K562 (cell line): ENCODE data around the gene ENTPD6. TPM values are rescaled to one million over a fixed set of nuclear protein-coding genes. Genes with fewer than 3 reads are reported as not detected.

ENCODE experiments used
- ATAC-seq: fragments of 200-7000 bp; cut with Tn5 transposase; 3 replicates; pipeline ENCODE4 v1.9.1; 2020; ENCODE audit warnings: moderate library complexity
- BruUV-seq: library from RNA; stranded (reverse); fragments of 400-500 nt; replicated peaks from 2 replicates; lab custom pipeline; 2021; lab: Mats Ljungman, UMichigan
- CTCF ChIA-PET: fragments of 300-600 bp; formaldehyde crosslinking; extraction: SDS; loops from one replicate; lab custom pipeline; 2021; ENCODE audit warnings: low intra/inter-chr PET ratio; lab: Yijun Ruan, JAX
- POLR2A ChIA-PET: fragments of 300-600, 350-650 bp; sonication (Branson Sonifier 250); formaldehyde crosslinking; extraction: SDS; loops from one replicate; lab custom pipeline; 2021; ENCODE audit warnings: antibody characterized with exemption, inconsistent platforms; lab: Yijun Ruan, JAX
- DNase-seq, 4 experiments: peaks; one replicate each; pipeline versions ENCODE4 v3.0.0 to v3.0.0-alpha.2; 2011 to 2018; ENCODE audit warnings: low spot score in 3 of 4, mixed read lengths in 3 of 4; ENCODE audit errors: extremely low read depth in 1 of 4
- FAIRE-seq: peaks from 2 replicates; lab custom pipeline; 2011; peaks lifted over from hg19 to GRCh38; lab: Jason Lieb, UNC
- H2AFZ ChIP-seq: 2 replicates; pipeline ENCODE4 v1.6.0; 2011; ENCODE audit warnings: low read depth, low read length, control low read depth, inconsistent platforms
- H3K27ac ChIP-seq: fragments of 200-600 bp; 3 replicates; pipeline ENCODE4 v1.8.0; 2011; ENCODE audit warnings: low read depth, mild to moderate bottlenecking, control low read depth, inconsistent platforms, low read length, moderate library complexity, mixed read lengths; ENCODE audit errors: extremely low read depth
- H3K27me3 ChIP-seq, 2 experiments: fragments of 300-600 bp in 1 of 2; 2 replicates in 1 of 2; 3 replicates in 1 of 2; pipeline versions ENCODE4 v1.6.0 to v1.8.0; 2011; ENCODE audit warnings: inconsistent platforms in 2 of 2, low read length in 2 of 2, mild to moderate bottlenecking in 1 of 2, mixed read lengths in 1 of 2, moderate library complexity in 1 of 2; ENCODE audit not compliant: control insufficient read depth in 2 of 2, insufficient read depth in 2 of 2
- H3K36me3 ChIP-seq: fragments of 300-600 bp; 3 replicates; pipeline ENCODE4 v1.8.0; 2011; ENCODE audit warnings: mild to moderate bottlenecking, low read length, inconsistent platforms; ENCODE audit not compliant: control insufficient read depth, insufficient read depth
- H3K4me1 ChIP-seq, 2 experiments: fragments of 200-600 bp in 1 of 2; replicated peaks in 1 of 2; 2 replicates in 1 of 2; 3 replicates in 1 of 2; pipeline versions ENCODE4 v1.5.1 to v1.8.0; 2011; ENCODE audit warnings: inconsistent platforms in 2 of 2, low read length in 2 of 2, mild to moderate bottlenecking in 1 of 2, mixed read lengths in 1 of 2, moderate library complexity in 1 of 2; ENCODE audit not compliant: control insufficient read depth in 2 of 2, insufficient read depth in 2 of 2
- H3K4me2 ChIP-seq: 2 replicates; pipeline ENCODE4 v1.6.1; 2011; ENCODE audit warnings: low read length, control low read depth, inconsistent platforms, mixed read lengths; ENCODE audit not compliant: insufficient read depth
- H3K4me3 ChIP-seq: fragments of 200-600 bp; sonication (generic), shearing (Covaris generic); 2 replicates; pipeline ENCODE4 v1.5.1; 2016; ENCODE audit warnings: control low read depth, inconsistent platforms
- H3K79me2 ChIP-seq: fragments of 200-600 bp; 3 replicates; pipeline ENCODE4 v1.8.0; 2011; ENCODE audit warnings: low read length, inconsistent platforms; ENCODE audit not compliant: control insufficient read depth, insufficient read depth
- H3K9ac ChIP-seq, 2 experiments: 2 replicates each; pipeline versions ENCODE4 v1.6.0 to v1.6.1; 2011; ENCODE audit warnings: low read depth in 2 of 2, low read length in 2 of 2, control low read depth in 1 of 2, inconsistent platforms in 1 of 2, mild to moderate bottlenecking in 1 of 2, mixed read lengths in 1 of 2; ENCODE audit not compliant: insufficient read depth in 1 of 2
- H3K9me1 ChIP-seq: one replicate; pipeline ENCODE4 v1.6.0; 2011; ENCODE audit warnings: inconsistent platforms, mild to moderate bottlenecking, low read length, moderate library complexity; ENCODE audit not compliant: control insufficient read depth, insufficient read depth
- H3K9me3 ChIP-seq: replicated peaks from 2 replicates; pipeline ENCODE4 v1.5.1; 2011; ENCODE audit warnings: low read depth, low read length, inconsistent platforms; ENCODE audit not compliant: control insufficient read depth, insufficient read depth
- H4K20me1 ChIP-seq: replicated peaks from 2 replicates; pipeline ENCODE4 v1.6.1; 2011; ENCODE audit warnings: low read length, inconsistent platforms, mixed read lengths; ENCODE audit not compliant: control insufficient read depth, insufficient read depth
- CEBPG ChIP-seq, 3 experiments: fragments of 200-800 bp in 1 of 3; sonication (Bioruptor generic) in 1 of 3; sonication (generic) in 1 of 3; formaldehyde crosslinking in 1 of 3; IDR thresholded peaks in 2 of 3; conservative IDR thresholded peaks in 1 of 3; 2 replicates each; pipeline versions ENCODE4 v1.6.1 to v1.8.0; 2016 to 2022; ENCODE audit warnings: missing compliant biosample characterization in 2 of 3, missing genetic modification characterization in 2 of 3, mild to moderate bottlenecking in 1 of 3, missing genetic modification reagents in 1 of 3
- E2F8 ChIP-seq: fragments of 450-650 bp; IDR thresholded peaks from 2 replicates; pipeline ENCODE4 v1.7.1; 2018; ENCODE audit warnings: mild to moderate bottlenecking, low read depth; ENCODE audit not compliant: partially characterized antibody
- KLF13 ChIP-seq: fragments of 450-650 bp; IDR thresholded peaks from 2 replicates; pipeline ENCODE4 v1.6.1; 2016; ENCODE audit warnings: missing genetic modification characterization, low read depth, mild to moderate bottlenecking, missing compliant biosample characterization, moderate library complexity, borderline replicate concordance
- ZBTB43 ChIP-seq: sonication (generic); formaldehyde crosslinking; IDR thresholded peaks from 2 replicates; pipeline ENCODE4 v1.8.0; 2023; ENCODE audit warnings: mild to moderate bottlenecking, missing genetic modification reagents
- ZNF316 ChIP-seq: fragments of 450-650 bp; IDR thresholded peaks from 2 replicates; pipeline ENCODE4 v1.6.1; 2016
- WGBS: fragments of 100-300 bp; shearing (Covaris generic); methylation state at CpG from one replicate; pipeline ENCODE4 v1.1.6; 2016; ENCODE audit warnings: low coverage, mixed read lengths; ENCODE audit not compliant: insufficient coverage; ENCODE audit errors: missing lambda C conversion rate; 5-methylcytosine and 5-hydroxymethylcytosine counted together
- in situ Hi-C: fragments of 300-500 bp; cut with MboI; formaldehyde crosslinking; loops from 4 replicates; pipeline ENCODE4 v1.15.0; 2018; ENCODE audit warnings: inconsistent platforms, mixed read lengths
- intact Hi-C: fragments of 100-400 bp; cut with micrococcal nuclease; formaldehyde crosslinking; loops from 2 replicates; pipeline ENCODE4 v1.14.2; 2022
- polyA plus RNA-seq, 8 experiments: library from polyadenylated mRNA; depleted of rRNA in 4 of 8; stranded (reverse) in 5 of 8; unstranded in 3 of 8; fragments of >200 nt; fragmentation: Nextera tagmentation in 2 of 8; fragmentation: Illumina TruSeq in 1 of 8; extraction: Ambion mirVana in 2 of 8; extraction: Trizol in 1 of 8; gene quantifications; 2 replicates each; pipeline versions ENCODE4 v1.2.1 to v1.2.3, GENCODE V29; 2011 to 2014; ENCODE audit warnings: inconsistent platforms in 1 of 8, missing spikeins in 1 of 8
- total RNA-seq, 7 experiments: library from RNA; depleted of rRNA in 6 of 7; stranded (reverse); fragments of >200 nt in 6 of 7; fragmentation: Illumina TruSeq in 2 of 7; extraction: Trizol in 2 of 7; gene quantifications; 2 replicates each; pipeline versions ENCODE4 v1.2.1 to v1.2.3, GENCODE V29; 2011 to 2021; ENCODE audit warnings: low replicate concordance in 1 of 7

Gene ENTPD6
- total and polyA plus RNA-seq, 9 of the 15 experiments (the other 6 are each of a cell fraction or from before 2014, with no cell fraction given), result 0.82 to 36.8 (median 22.4) TPM

GRCh38 chr20:25243416-25243979 is 48.0 kb downstream of the ENTPD6 start (continued):
- TF ChIP-seq E2F8, result no peak
- no peak for TF ChIP-seq KLF13
- no peak for TF ChIP-seq CEBPG (CRISPR knock-in tag; IDR thresholded peaks at IDR 0.05)
- no peak for TF ChIP-seq CEBPG (tag; conservative IDR thresholded peaks at IDR 0.05 in 1 of 2, IDR thresholded peaks at IDR 0.05 in 1 of 2)

- no peak for DNase-seq
- no peak overlapping the region for H2AFZ ChIP-seq
- H3K9me1 ChIP-seq, result no peaks in the 10 kb centered on the region
- H3K9me3 ChIP-seq, result no peaks in the 10 kb centered on the region
- no peak overlapping the region for H3K4me2 ChIP-seq
- ChIA-PET POLR2A (no interaction called here), CTCF (no interaction called here)
- H3K4me1 ChIP-seq, result peaks cover 7 to 20% of the 10 kb centered on the region in 2 experiments; a peak in 4 of 5 replicates
- H3K79me2 ChIP-seq, result peaks cover 9% of the 10 kb centered on the region
- TF ChIP-seq ZBTB43 (CRISPR knock-in tag), result no peak
- peak; percentile 23; the same call in 1 of the 2 replicates for TF ChIP-seq ZNF316
- in situ Hi-C loops, result no loop called here
- no peak overlapping the region for H3K9ac ChIP-seq
- no peak overlapping the region for H3K27ac ChIP-seq
- 80% methylated on average over 2 of the region's 5 CpGs for WGBS
- H3K27me3 ChIP-seq, result no peaks in the 10 kb centered on the region
- ATAC-seq, result no peak
- intact Hi-C loops, result loop anchor here (5.0 kb wide), 1 partner anchor 48 kb away; the partner anchor contains the start of gene ENTPD6
- FAIRE-seq, result no peak
- BruUV-seq, result no TSS peak
- no peaks in the 10 kb centered on the region for H4K20me1 ChIP-seq
- H3K36me3 ChIP-seq, result no peaks in the 10 kb centered on the region
- H3K4me3 ChIP-seq, result no peak overlapping the region
Observed at GRCh38 chr20:25244976-25245375, 49.5 kb downstream of the ENTPD6 start.
